ENCODE results near the gene GRK2.

GRK2 gene

DNA sequence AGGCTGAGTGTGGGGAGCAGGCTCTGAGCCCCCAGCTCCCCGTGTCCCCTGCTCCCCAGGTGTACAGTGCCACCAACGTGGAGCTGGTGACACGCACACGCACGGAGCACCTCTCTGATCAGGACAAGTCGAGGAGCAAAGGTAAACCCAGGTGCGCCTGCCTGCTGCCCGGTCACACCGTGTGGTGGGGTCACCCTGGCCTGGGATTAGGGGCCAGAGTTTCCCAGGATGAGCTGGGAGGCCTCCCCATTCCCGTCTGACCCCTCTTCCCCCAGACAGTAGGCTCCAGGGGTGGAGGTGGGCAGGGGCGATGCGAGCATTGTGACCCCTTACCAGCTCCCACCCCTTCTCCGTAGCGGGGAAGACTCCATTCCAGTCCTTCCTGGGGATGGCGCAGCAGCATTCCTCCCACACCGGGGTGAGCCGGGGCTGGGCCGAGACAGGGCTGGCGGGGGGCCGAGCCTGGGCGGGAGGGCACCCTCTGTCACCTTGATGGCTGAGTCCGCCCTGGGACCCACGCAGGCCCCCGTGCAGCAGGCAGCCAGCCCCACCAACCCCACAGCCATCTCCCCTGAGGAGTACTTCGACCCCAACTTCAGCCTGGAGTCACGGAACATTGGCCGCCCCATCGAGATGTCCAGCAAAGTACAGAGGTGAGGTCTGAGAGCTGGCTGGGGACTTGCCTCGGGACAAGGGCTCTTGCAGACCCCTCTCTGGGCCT is 33.4 kb downstream of the GRK2 start:
- DNase-seq (ENCODE audit: low read depth), result no peak

DNA sequence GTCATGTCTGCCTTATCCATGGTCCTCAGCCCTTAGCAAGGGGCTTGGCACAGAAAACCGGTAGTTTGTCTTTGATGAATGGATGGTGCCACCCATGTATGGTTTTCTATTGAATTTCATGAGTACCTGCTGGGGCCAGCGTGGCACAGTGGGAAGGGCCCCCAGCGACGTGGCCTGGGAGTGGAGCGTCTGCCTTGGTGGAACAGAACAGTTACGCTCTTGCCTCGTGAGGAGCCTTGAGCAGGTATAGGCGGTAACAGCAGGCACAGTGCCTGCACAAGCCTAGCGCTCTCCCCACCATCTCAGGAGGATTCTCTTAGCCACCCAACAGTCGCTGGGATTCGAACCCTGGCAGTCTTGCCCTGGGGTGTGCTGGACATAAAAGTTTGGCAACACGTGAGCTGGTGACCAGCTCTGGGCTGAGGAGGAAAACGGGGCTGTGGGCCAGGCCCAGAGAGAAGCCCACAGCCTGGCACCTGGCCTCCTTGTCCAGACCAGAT is 34.0 kb downstream of the GRK2 start:
- no peak for DNase-seq (ENCODE audit: low read depth)

DNA sequence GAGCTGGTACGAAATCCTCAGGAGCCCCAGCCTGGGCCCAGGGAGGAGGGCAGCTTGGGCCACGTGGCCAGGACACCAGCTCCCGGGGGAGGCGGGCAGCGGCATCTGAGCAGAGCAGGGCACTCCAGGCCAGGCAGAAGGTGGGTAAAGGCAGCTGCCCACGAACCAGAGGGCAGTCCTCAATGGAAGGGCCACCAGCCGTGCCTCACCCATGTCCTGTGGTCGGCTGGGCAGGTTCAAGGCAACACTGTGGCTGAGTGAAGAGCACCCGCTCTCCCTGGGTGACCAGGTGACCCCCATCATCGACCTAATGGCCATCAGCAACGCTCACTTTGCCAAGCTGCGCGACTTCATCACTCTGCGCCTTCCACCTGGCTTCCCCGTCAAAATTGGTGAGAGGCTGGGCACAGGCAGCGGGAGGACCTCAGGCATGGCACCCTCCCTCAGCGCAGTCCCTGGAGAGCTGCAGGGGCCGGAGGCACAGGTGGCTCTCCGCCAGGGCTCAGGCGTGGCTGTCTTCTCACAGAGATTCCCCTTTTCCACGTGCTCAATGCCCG is 34.6 kb downstream of the GRK2 start:
- no peak for DNase-seq (ENCODE audit: low read depth)

DNA sequence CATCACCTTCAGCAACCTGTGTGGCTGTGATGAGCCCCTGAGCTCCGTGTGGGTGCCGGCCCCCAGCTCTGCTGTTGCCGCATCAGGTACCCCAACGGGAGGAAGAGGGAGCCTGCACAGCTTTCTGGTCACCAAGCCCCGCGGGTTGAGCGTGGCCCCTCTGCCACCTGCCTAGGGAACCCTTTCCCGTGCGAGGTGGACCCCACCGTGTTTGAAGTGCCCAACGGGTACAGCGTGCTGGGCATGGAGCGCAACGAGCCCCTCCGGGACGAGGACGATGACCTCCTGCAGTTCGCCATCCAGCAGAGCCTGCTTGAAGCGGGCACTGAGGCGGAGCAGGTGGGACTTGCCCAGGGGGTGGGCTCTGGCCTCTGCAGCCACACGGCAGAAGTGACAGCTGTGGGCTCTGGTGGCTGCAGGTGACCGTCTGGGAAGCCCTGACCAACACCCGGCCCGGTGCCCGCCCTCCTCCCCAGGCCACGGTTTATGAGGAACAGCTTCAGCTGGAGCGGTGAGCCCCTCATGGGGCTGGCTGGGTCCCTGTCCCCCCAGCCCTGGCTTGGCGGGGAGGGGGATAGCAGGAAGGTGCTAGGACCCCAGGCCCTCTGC is 35.1 kb downstream of the GRK2 start:
- no peak for DNase-seq (ENCODE audit: low read depth)

DNA sequence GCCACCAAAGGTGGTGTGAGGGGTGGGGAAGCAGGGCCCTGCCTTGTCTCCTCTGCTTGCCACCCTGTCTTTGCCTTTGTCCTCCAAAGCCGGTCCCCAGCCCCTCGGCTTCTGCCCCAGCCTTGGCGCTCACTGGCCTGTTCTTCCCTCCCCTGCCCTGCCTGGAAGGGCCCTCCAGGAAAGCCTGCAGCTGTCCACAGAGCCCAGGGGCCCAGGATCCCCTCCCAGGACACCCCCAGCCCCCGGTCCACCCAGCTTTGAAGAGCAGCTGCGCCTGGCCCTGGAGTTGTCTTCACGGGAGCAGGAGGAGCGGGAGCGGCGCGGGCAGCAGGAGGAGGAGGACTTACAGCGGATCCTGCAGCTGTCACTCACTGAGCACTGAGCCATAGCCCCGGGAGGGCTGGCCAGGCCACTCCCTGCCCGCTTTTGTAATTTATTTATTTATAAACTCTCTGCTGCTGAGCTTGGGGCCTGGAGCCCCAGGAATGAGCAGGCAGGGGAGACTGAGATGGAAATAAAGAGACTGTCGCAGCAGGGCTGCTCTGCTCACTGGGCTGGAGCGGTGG is 35.8 kb downstream of the GRK2 start:
- no peak for DNase-seq (ENCODE audit: low read depth)

DNA sequence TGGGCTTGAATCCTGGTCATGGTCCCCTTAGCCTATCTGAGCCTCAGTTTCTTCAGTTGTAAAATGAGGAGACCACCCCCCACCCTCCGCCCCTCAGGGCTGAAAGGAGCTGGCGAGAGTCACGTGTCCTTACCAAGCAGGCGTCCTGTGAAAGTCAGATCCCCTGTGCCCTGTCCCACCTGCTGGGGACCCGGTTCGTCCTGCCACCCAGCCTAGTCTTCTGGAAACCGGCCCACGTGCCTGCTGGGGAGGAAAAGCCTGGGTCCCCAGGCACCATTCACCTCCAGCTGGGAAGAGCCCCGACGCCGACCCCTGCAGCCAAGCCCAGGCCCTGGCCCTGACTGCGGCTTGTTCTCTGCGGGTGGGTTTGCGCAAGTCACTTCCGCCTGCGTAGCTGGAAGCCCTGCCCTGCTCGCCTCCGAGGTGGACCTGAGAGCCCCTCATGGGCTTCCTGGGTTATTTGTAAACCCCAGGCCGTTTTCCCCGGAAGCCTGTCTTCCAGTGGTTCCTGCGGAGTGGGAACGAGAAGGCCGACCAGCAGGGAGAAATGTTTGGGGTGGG is 36.4 kb downstream of the GRK2 start:
- no peak for DNase-seq (ENCODE audit: low read depth)

DNA sequence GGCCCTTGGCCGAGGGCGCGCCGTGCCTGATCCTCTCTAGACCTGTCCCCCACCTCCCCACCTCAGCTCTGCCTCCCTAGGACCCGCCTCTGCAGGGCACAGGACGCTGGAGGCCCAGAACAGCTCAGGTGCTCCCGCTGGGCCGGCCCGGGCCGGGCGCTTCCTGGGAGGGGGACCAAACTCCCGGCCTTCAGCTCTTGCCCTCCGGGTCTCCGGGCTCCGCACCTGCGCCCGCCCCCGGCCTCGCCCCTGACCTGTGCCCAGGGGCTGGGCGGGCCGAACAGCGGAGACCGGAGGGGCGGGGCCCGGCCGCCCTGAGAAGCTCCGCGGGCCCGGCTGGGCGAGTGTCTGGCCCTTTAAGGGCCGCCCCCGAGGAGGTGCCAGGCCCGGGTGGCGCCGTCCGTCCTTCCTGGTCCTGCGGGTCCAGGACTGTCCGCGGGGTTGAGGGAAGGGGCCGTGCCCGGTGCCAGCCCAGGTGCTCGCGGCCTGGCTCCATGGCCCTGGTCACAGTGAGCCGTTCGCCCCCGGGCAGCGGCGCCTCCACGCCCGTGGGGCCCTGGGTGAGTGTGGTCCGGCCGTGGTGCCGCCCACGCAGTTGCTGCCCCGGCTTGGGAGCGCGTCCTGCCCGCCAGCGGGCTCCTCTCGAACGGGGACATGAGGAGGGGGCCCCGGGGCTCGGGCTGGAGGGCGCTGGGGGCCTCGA is 37.0 kb downstream of the GRK2 start, which contains the start of gene SSH3:
Gene SSH3 (plus strand): TSS at position 399 of the 703 bp plus-strand sequence. CDS start 96 bp downstream, at position 495.
- no peak for DNase-seq (ENCODE audit: low read depth)

DNA sequence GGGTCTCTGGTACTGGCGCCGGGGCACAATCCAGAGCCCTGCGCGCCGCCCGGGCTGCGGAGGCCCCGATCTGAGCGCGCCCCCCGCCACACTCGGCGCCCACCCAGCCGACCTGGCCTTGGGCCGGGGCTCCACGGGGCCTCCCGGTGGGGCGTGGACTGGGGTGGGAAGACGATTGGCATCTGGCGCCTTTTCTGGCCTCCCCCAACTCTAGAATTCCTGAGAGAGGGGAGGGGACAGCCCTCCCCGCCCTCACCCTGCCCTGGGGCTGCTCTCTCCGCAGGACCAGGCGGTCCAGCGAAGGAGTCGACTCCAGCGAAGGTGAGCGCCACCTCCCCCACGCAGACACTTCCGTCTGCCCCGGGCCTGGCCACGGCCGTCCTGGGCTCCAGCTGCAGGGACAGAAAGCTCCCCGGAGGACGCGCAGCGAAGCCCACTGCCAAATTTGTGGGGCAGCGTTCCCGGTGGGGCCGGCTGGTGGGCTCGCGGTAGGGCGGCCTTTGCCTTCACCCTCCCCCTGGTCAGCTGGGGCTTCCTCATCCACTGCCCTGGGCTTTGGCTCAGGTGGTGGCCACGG is 37.6 kb downstream of the GRK2 start:
- no peak for DNase-seq (ENCODE audit: low read depth)

DNA sequence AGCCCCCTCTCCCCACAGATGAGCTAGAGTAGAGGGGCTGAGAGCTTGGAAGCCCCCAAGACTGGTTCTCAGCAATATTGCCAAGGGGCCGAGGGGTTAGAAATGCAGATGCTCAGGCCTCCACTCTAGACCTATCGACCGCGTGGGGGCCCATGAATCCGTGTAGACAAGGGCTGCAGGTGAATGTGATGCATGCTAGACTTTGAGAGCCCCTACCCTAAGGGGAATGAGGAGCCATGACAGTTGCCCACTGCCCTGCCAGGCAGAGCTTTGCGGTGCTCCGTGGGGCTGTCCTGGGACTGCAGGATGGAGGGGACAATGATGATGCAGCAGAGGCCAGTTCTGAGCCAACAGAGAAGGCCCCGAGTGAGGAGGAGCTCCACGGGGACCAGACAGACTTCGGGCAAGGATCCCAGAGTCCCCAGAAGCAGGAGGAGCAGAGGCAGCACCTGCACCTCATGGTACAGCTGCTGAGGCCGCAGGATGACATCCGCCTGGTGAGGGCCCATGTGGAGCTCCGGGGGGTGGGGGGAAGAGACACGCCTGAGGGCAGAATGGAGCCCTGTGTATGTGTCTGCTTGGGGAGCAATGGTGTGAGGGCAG is 38.3 kb downstream of the GRK2 start:
- DNase-seq (ENCODE audit: low read depth), result no peak

DNA sequence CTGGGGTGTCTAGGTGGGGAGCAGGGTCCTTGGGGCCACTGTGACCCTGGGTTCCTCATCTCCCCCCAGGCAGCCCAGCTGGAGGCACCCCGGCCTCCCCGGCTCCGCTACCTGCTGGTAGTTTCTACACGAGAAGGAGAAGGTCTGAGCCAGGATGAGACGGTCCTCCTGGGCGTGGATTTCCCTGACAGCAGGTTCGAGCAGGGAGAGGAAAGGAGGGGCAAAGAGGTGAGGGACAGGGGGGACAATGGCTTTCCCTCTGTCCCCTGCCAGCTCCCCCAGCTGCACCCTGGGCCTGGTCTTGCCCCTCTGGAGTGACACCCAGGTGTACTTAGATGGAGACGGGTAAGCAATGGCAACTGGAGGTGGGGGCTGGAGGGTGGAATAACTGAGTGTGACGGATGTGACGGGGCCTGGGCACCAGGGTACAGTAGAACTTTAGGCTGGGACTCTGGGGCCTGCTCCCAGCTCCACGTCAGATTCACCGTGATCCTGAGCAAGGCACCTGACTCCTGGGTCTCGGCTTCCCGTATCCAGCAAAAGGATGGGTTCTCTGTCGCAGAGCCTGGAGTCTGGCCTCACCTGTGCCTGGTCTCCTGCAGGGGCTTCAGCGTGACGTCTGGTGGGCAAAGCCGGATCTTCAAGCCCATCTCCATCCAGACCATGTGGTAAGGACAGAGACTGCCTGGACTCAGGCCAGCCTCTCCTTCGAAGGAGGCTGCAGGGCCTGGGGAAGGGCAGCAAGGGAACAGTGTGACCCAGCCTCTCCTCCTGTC is 40.7 kb downstream of the GRK2 start:
- no peak for DNase-seq (ENCODE audit: low read depth)

DNA sequence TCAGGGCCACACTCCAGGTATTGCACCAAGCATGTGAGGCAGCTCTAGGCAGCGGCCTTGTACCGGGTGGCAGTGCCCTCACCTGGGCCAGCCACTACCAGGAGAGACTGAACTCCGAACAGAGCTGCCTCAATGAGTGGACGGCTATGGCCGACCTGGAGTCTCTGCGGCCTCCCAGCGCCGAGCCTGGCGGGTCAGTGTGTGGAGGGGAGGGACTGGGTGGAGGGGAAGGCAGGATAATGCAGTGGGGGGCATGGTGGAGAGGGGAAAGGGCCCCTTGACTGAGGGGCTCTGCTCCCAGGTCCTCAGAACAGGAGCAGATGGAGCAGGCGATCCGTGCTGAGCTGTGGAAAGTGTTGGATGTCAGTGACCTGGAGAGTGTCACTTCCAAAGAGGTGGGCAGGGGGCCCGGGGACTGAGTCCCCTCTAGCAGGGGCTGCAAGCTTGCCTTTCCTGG is 41.3 kb downstream of the GRK2 start:
- no peak for DNase-seq (ENCODE audit: low read depth)

DNA sequence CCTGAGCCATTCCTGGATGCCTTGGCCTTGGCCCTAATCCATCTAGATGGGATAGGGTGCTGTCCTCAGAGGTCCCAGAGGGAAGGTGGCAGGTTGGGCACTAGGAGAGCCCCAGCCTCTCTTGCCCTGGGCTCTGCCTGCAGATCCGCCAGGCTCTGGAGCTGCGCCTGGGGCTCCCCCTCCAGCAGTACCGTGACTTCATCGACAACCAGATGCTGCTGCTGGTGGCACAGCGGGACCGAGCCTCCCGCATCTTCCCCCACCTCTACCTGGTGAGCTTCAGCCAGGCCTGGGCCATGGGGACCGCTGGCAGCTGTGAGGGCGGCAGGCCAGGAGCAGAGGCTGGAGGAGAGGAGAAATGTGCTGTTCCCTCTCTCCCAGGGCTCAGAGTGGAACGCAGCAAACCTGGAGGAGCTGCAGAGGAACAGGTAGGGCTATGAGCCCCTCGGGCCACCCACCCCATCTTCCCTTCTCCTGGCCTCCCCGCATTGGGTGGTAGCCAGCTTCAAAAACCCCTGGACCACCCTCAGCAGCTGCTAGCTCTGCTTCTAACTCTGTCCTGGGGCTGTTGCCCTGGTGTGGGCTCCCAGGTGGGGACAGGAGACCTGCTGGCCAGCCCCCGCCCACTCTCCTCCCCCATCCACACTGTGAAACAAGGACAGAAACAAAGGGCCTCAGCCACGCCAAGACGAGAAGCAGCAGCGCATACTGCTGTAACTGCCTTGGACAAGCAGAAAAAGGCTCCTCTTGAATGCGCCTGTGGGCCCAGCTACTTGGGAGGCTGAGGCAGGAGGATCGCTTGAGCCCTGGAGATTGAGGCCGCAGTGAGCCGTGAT is 42.0 kb downstream of the GRK2 start:
- DNase-seq (ENCODE audit: low read depth), result no peak

DNA sequence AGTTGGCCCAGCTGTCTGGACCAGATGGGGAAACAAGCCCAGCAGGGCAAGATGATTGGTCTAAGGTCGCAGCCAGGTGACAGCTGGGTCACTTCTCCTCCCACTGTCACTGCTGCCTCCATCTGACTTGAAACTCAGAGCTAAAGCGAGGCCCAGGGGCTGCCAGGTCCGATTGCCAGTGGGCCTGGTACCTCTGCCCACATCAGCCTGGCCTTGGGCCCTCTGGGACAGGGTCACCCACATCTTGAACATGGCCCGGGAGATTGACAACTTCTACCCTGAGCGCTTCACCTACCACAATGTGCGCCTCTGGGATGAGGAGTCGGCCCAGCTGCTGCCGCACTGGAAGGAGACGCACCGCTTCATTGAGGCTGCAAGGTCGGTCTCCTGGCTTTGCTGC is 42.9 kb downstream of the GRK2 start:
- DNase-seq (ENCODE audit: low read depth), result no peak

DNA sequence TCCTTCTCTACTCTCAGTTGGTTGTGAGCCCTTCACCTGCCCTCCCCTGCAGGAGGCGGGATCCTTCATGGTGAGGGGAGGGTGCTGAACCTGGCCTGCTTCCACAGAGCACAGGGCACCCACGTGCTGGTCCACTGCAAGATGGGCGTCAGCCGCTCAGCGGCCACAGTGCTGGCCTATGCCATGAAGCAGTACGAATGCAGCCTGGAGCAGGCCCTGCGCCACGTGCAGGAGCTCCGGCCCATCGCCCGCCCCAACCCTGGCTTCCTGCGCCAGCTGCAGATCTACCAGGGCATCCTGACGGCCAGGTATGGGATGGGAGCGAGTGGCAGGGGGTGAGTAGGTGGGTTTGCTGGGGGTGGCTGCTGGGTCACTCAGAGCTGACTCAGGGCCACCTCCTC is 43.4 kb downstream of the GRK2 start:
- DNase-seq (ENCODE audit: low read depth), result no peak

DNA sequence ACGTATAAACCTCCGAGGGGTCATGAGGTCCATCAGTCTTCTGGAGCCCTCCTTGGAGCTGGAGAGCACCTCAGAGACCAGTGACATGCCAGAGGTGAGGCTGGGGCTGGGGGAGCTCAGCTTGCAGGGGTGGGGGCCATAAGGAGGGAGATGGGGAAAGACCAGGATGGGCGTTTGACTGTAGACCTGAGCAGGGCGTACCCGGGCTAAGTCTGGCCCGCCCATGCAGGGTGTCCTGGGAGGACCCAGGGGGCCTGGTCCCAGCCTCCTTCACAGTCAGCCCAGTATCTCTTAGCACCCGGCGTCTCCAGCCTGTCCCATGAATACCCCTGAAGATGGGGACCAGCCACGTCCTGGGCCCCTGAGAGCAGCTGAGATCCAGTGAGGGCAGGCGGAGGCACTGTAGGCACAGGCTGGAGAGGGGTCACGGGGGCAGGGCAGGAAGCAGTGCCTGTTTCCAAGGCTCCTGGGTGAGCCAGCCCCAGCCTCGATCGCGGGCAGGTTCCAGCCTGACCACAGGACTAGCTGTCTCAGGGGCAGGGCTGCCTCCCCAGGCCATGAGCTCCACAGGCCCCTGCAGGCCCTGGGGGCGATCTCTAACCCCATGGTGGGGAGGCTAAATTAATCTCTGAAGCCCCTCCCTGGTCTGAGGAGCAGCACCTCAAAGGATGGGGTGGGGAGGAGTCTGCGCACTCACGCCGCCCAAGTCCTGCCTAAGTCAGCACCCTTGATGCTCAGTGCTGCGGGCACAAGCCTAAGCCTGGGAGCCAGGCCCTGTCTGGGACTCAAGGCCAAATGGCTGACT is 44.2 kb downstream of the GRK2 start:
- no peak for DNase-seq (ENCODE audit: low read depth)

DNA sequence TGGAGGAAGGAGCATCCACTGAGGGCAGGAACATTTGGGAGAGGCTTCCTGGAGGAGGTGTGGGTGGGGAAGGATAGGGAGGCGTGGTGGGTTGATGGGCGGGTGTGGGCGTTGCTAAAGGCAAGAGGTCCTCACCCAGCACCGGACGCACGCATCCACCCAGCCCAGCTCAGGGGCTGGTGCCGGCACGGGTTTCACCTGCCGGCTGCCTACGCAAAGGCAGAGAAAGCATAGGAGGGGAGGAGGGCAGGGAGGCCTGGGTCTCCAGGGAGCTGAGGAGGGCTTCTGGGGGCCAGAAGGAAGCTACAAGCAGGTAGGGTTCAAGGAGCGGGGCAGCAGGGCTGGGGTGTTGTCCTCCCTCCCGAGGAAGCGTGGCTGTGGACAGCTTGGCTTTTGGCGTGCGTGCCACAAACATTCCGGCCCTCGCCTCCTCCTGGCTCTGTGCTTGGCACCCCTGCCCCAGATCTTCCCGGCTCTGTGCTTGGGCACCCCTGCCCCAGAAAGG is 44.8 kb downstream of the GRK2 start:
- no peak for DNase-seq (ENCODE audit: low read depth)

DNA sequence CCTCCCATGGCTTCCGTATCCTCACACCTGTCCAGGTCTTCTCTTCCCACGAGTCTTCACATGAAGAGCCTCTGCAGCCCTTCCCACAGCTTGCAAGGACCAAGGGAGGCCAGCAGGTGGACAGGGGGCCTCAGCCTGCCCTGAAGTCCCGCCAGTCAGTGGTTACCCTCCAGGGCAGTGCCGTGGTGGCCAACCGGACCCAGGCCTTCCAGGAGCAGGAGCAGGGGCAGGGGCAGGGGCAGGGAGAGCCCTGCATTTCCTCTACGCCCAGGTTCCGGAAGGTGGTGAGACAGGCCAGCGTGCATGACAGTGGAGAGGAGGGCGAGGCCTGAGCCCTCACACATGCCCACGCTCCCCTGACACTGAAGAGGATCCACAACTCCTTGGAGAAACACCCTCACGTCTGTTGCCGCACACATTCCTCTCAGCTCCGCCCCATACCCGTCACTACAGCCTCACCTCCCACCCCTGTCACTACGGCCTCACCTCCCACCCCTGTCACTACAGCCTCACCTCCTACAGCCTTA is 45.3 kb downstream of the GRK2 start:
- DNase-seq (ENCODE audit: low read depth), result no peak
